A549 (cell line): ENCODE results near the gene AFAP1L2.

Source experiments
- BCL3 ChIP-seq: fragments of >200 bp; sonication (Bioruptor Twin); formaldehyde crosslinking; IDR thresholded peaks from 3 replicates; pipeline ENCODE4 v1.6.1; 2016
- CHD2 ChIP-seq: fragments of 150-350 bp; IDR thresholded peaks from 2 replicates; pipeline ENCODE4 v1.6.1; 2014; ENCODE audit warnings: low read length; ENCODE audit not compliant: partially characterized antibody
- CTCF ChIP-seq: fragments of >200 bp; sonication (Bioruptor Twin); formaldehyde crosslinking; IDR thresholded peaks from 3 replicates; pipeline ENCODE4 v1.5.1; 2016
- ESRRA ChIP-seq: fragments of 150-350 bp; IDR thresholded peaks from 2 replicates; pipeline ENCODE4 v1.6.1; 2014; ENCODE audit warnings: mild to moderate bottlenecking, low read length, borderline replicate concordance
- HMGXB4 ChIP-seq: fragments of 250-450 bp; sonication (Bioruptor Pico); IDR thresholded peaks from 2 replicates; pipeline ENCODE4 v1.5.0; 2021; ENCODE audit warnings: mild to moderate bottlenecking, moderate library complexity, borderline replicate concordance
- JUN ChIP-seq, 2 experiments: fragments of >200 bp; sonication (Bioruptor Twin); formaldehyde crosslinking; IDR thresholded peaks; 2 replicates in 1 of 2; 3 replicates in 1 of 2; pipeline ENCODE4 v1.6.1; 2016 to 2017
- JUNB ChIP-seq: fragments of >200 bp; sonication (Bioruptor Twin); formaldehyde crosslinking; IDR thresholded peaks from 2 replicates; pipeline ENCODE4 v1.6.1; 2016
- MAFK ChIP-seq: fragments of 450-650 bp; IDR thresholded peaks from 2 replicates; pipeline ENCODE4 v1.6.1; 2014; ENCODE audit not compliant: partially characterized antibody
- NR3C1 ChIP-seq: fragments of >200 bp; sonication (Bioruptor Twin); formaldehyde crosslinking; IDR thresholded peaks from 3 replicates; pipeline ENCODE4 v1.6.1; 2017
- PHF8 ChIP-seq: fragments of 200-600 bp; sonication (generic); IDR thresholded peaks from 2 replicates; pipeline ENCODE4 v1.6.1; 2016; ENCODE audit warnings: low read depth, mild to moderate bottlenecking, antibody characterized with exemption, moderate library complexity, borderline replicate concordance
- POLR2A ChIP-seq: IDR thresholded peaks from 2 replicates; pipeline ENCODE4 v1.6.1; 2012; ENCODE audit warnings: mild to moderate bottlenecking, low read length
- TFCP2L1 ChIP-seq: fragments of 250-450 bp; sonication (Bioruptor Pico); IDR thresholded peaks from 2 replicates; pipeline ENCODE4 v1.5.0; 2021; ENCODE audit warnings: mild to moderate bottlenecking
- USF2 ChIP-seq: fragments of 450-650 bp; IDR thresholded peaks from 2 replicates; pipeline ENCODE4 v1.6.1; 2014; ENCODE audit warnings: antibody characterized with exemption

- TF ChIP-seq PHF8 (no peak), POLR2A (no peak), CTCF (no peak), JUNB (no peak), NR3C1 (no peak), JUN (IDR thresholded peaks at IDR 0.05) (no peak), CHD2 (no peak), HMGXB4 (CRISPR knock-in tag) (no peak), MAFK (no peak), BCL3 (no peak), TFCP2L1 (CRISPR knock-in tag) (no peak), USF2 (no peak), ESRRA (no peak)
Measured at GRCh38 chr10:114323023-114323422, 81.3 kb downstream of the AFAP1L2 start.
